Measurements from ENCODE around the gene FMNL2.

DNA sequence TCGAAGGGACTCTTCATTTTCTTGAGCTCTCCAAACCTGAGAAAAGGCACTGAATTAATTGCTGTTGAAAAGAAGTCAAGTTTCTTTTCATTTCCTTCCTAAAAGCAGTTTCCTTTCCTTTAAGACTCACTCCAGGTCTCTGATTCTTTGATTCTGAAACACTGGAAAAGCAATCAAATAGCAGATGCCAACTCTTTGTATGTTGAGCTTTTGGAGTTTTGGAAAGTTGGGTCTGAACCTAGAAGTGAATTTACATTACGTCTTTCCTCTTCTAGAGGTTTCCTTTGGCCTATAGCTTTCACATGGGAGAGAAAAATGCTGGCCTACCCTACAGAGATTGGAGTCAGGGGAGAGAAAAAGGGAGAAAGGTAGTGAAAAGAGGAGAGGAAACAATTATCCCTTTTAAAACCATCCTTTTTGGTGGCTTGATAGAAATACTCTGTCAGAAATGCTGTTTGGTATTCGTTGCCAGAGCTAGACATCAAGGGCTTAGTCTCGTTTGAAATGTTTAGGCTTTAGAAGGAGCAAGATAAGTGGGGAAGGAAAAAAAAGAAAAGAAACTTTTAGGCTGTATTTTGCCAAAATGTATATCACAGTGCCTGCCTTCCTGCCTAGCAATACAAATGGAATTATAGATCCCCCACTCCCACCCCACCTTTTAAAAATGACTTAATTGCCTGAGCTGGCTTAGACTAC is 194.6 kb downstream of the FMNL2 start:
- no peak for TF ChIP-seq EZH2 (IDR thresholded peaks at IDR 0.05)
- TF ChIP-seq FOXP2 (optimal IDR thresholded peaks at IDR 0.05; ENCODE audit: control extremely low read depth, extremely low read length, insufficient read depth), result no peak
- no peak for TF ChIP-seq POLR2AphosphoS5 (IDR thresholded peaks at IDR 0.05; ENCODE audit: borderline replicate concordance, low read depth, low read length)
